ENCODE results near the gene NR2F1.
"Not testable (repeated sequence)": the region's sequence is repeated elsewhere in the genome, so short reads cannot be mapped to it uniquely, and the experiment has no call there.

Gene NR2F1

DNA sequence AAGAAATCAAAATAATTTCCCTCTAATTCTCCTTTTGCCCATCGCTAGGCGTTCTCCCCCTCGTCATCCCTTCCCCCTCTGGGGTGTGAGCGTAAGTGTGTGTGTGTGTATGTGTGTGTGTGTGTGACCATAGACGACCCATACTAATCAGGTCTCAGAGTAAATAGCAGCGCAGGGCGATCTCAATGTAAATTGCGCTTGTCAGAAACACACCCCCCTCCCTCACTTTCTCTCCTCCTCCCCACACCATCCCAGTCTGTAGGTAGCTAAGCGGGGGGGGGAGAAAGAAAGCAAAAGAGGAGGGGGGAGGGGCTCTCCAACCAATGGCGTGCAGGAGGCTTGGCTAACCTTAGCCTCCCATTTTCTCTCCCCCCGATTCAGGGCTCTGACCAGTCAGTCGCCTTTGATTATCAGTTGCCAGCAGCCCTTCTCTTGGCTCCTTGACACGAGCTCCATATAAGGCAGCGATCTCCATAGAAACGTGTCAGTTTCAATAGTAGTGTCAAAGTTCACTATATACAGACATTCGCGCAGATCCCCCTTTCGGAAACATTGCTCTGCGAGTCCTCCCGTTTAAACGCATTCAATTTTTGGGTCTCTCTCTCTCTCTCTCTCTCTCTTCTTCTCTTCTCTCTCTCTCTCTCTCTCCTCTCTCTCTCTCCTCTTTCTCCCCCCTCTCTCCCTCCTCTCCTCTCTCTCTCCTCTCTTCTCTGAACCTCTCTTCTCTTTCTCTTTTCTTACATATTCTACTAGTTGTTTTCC lies at the start of gene NR2F1:
Gene NR2F1 (plus strand): TSS at position 546 of the 762 bp plus-strand sequence. CDS start 1,802 bp downstream, outside the sequence.
- Mint-ChIP-seq H3K4me3 (peak within 1 kb of the TSS; percentile 66), H3K9me3 (no peaks in the 10 kb centered on the region), H3K27ac (no peak within 1 kb of the TSS), H3K4me1 (peaks cover 12% of the 10 kb centered on the region), H3K27me3 (peaks cover 23% of the 10 kb centered on the region), H3K36me3 (no peaks in the 10 kb centered on the region)
- ATAC-seq (ENCODE audit: low read depth), result no peak
- DNase-seq (ENCODE audit: low spot score in 2 of 2), result no peak

DNA sequence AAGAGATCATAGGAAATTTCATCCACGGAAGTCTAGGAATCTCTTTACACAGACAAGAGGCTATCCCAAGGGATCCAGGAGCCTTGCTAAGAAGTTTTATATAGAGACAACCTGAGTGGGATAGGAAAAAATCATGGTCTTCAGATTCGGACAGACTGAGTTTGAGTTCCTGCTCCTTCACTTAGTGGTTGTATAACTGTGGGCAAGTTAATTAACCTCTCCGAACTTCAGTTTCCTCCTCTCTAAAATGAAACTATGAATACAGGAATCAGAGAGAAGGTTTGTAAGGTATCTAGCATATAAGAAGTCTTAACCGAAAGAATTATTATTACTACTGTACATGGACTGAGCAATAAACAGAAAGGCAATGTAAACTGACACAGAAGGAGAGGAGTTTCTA lies 37.1 kb upstream of the NR2F1 start:
- DNase-seq (ENCODE audit: low spot score in 2 of 2), result no peak

GRCh38 chr5:93549594-93549993 lies 33.4 kb upstream of the NR2F1 start:
- ATAC-seq (ENCODE audit: low read depth); DNase-seq (ENCODE audit: low spot score in 2 of 2); H3K4me1 Mint-ChIP-seq; H3K9me3 Mint-ChIP-seq; H3K27ac Mint-ChIP-seq; H3K27me3 Mint-ChIP-seq; H3K36me3 Mint-ChIP-seq; H3K4me3 Mint-ChIP-seq: not testable (repeated sequence)

More for the DNA sequence above, 37.1 kb upstream of the NR2F1 start:
- H3K27me3 Mint-ChIP-seq, result peaks cover 5% of the 10 kb centered on the region
- H3K9me3 Mint-ChIP-seq, result no peaks in the 10 kb centered on the region
- H3K36me3 Mint-ChIP-seq, result no peaks in the 10 kb centered on the region
- H3K27ac Mint-ChIP-seq, result no peak overlapping the region
- no peaks in the 10 kb centered on the region for H3K4me1 Mint-ChIP-seq
- no peak overlapping the region for H3K4me3 Mint-ChIP-seq
- ATAC-seq (ENCODE audit: low read depth), result no peak

GRCh38 chr5:93557021-93557604 lies 25.9 kb upstream of the NR2F1 start:
- Mint-ChIP-seq H3K36me3 (no peaks in the 10 kb centered on the region), H3K9me3 (peaks cover 2% of the 10 kb centered on the region), H3K4me3 (no peak overlapping the region), H3K27me3 (peaks cover under 1% of the 10 kb centered on the region), H3K4me1 (no peaks in the 10 kb centered on the region), H3K27ac (no peak overlapping the region)
- ATAC-seq (ENCODE audit: low read depth) (no peak), DNase-seq (ENCODE audit: low spot score in 2 of 2) (no peak)

DNA sequence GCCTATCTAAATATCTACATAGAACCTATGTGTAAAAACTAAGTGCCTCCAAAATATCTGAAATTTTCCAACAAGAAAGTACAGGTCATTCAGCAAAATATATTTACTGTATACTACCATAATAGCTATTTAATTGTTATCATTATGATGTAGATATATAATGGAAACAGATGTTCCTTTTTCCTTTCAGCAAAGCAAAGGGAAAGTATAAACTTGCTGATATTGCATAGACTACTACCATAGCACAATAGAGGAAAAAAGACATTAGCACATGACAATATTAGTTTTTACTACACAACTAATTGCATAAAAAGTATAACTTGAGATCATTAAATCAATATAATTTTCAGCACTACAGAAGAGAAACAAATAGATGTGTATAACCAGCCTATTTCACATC lies 16.9 kb upstream of the NR2F1 start:
- Mint-ChIP-seq H3K4me3 (no peak overlapping the region), H3K27me3 (peaks cover 15% of the 10 kb centered on the region), H3K36me3 (no peaks in the 10 kb centered on the region), H3K9me3 (no peaks in the 10 kb centered on the region), H3K4me1 (peaks cover 3% of the 10 kb centered on the region), H3K27ac (no peak overlapping the region)
- ATAC-seq (ENCODE audit: low read depth) (no peak), DNase-seq (ENCODE audit: low spot score in 2 of 2) (no peak)

- peaks cover 22% of the 10 kb centered on the region for H3K27me3 Mint-ChIP-seq
- no peak overlapping the region for H3K4me3 Mint-ChIP-seq
- peaks cover 3% of the 10 kb centered on the region for H3K4me1 Mint-ChIP-seq
- no peak for ATAC-seq (ENCODE audit: low read depth)
- H3K9me3 Mint-ChIP-seq, result peaks cover 2% of the 10 kb centered on the region
- DNase-seq (ENCODE audit: low spot score in 2 of 2), result no peak
- H3K36me3 Mint-ChIP-seq, result no peaks in the 10 kb centered on the region
- H3K27ac Mint-ChIP-seq, result no peak overlapping the region
Observed at GRCh38 chr5:93567424-93567823, 15.6 kb upstream of the NR2F1 start.

DNA sequence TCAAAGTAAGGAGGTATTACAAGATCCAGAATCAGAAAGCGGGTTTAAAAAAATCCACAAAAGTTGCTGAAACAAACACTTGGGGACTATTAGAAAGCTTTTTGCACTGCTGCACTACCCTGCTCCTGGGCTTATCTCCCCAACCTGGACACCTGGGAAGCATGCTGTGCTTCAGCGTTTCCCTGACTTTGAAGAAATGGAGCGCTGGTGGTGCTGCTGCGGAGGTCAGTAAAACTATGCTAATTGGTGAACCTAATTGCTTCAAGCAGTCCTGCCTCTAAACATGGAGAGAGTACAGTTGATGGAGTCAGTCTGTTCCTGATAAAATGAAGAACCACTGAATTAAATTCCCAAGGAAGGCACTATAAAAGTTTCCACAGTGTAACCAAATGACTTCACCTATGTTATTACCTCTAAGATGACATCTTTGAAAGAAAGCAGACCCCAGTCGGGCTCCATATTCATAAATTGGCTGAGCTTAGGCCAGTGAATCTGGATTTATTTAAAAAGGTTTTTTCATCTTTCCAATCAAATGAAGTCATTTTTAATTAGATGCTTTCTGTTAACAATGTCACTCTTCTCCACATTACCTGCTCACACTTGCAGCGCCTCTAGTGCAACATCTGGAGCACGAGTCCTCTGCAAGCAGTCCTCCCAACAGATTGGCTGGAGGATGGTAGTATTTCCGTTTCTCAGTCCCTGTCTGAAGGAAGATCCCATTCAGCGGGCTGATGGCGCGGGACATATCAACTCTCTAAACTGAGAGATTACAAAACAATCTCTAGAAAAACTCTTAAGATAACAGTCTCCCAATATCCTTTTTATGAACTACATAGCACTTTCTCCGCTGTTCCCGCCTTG lies 13.5 kb upstream of the NR2F1 start:
- Mint-ChIP-seq H3K36me3 (no peaks in the 10 kb centered on the region), H3K27me3 (peaks cover 29% of the 10 kb centered on the region), H3K4me3 (no peak overlapping the region), H3K4me1 (peaks cover 3% of the 10 kb centered on the region), H3K27ac (no peak overlapping the region), H3K9me3 (peaks cover 2% of the 10 kb centered on the region)
- ATAC-seq (ENCODE audit: low read depth) (no peak), DNase-seq (ENCODE audit: low spot score in 2 of 2) (no peak)

DNA sequence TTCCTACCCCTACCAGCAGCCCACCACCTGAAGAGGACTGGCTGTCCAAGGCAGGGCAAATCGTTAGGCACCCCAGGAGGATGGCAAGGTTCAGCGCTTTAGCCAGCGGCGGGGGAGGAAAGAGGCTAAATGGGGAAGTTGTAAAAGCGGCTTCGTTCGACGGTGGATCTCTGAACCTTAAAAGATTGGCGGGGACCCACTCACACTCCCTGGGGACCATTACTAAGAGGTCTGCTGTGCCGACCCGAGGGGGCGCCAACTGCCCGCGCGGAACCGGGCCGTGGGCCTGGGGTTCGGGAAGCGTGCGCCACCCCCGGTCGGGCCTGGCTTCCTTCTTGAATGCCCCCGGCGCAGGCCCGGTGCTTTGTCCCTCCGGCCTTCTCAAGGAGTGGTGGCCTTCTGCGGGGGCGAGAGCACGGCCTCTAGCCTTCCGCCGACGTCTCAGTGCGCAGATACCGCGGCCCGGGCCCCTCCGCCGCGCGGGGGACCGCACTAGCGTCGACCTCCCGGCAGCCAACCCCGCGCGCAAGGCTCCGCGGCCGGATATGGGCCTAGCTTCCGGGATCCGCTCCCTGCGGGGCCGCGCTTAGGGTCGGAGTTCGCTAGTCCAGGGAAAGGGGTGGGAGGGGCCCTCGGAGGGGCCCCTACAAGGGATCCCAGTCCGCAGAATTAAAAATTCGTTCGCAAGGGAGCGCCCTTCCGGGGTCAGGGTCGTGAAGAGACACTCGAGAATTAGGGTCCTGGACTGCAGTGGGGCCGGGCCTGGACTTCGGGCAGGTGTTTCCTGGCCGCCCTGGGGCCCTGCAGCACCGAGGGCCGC lies 12.5 kb upstream of the NR2F1 start:
- Mint-ChIP-seq H3K9me3 (peaks cover 2% of the 10 kb centered on the region), H3K4me1 (peaks cover 4% of the 10 kb centered on the region), H3K4me3 (no peak overlapping the region), H3K27me3 (peaks cover 29% of the 10 kb centered on the region), H3K36me3 (no peaks in the 10 kb centered on the region), H3K27ac (no peak overlapping the region)
- DNase-seq (ENCODE audit: low spot score in 2 of 2), result no peak
- peak; percentile 54 for ATAC-seq (ENCODE audit: low read depth)

- DNase-seq (ENCODE audit: low spot score in 2 of 2) (no peak), ATAC-seq (ENCODE audit: low read depth) (no peak)
- Mint-ChIP-seq H3K27ac (peak overlapping the region; percentile 58), H3K4me3 (no peak overlapping the region), H3K36me3 (no peaks in the 10 kb centered on the region), H3K27me3 (peaks cover 29% of the 10 kb centered on the region), H3K4me1 (peaks cover 5% of the 10 kb centered on the region), H3K9me3 (peaks cover 2% of the 10 kb centered on the region)
Observed at GRCh38 chr5:93571114-93571949, 11.7 kb upstream of the NR2F1 start.

GRCh38 chr5:93572101-93572607 lies 10.9 kb upstream of the NR2F1 start:
- peaks cover 29% of the 10 kb centered on the region for H3K27me3 Mint-ChIP-seq

DNA sequence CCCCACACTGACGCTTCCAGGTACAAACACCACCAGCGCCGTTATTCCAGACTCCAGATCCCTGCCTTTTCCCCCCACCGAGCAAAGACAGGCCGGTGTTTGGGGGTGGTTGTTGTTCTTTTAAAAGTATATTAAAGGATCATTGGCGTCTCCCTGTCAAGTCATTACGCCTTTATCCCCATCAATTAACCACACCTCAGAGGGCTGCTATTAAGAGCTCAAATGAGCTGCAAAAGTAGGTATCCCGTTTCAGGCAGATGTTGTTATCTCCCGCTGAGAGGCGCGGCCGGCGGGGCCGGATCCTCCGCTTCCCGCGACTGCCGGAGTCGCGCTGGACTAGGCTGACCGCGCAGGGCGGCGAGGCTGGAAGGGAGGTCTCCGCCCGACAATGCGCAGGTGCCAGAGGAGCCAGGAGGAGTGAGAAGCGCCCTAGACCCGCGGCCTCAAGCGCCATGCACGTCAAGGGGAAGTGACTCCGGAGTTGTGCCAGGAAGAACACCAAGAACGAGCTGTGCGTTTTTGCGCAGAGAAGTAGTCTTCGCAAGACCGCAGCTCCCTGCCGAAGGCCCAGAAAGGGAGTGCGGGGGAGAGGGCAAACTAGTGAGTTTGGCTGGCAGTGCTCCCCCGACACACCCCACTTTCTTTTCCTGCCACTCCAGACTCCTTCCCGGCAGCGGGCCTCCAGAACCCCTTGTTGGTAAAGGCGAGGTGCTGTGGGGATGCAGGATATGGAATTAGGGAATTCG lies 10.2 kb upstream of the NR2F1 start:
- Mint-ChIP-seq H3K36me3 (no peaks in the 10 kb centered on the region), H3K27me3 (peaks cover 30% of the 10 kb centered on the region), H3K4me3 (no peak overlapping the region), H3K4me1 (peaks cover 5% of the 10 kb centered on the region), H3K9me3 (peaks cover 2% of the 10 kb centered on the region), H3K27ac (peak overlapping the region; percentile 67)
- ATAC-seq (ENCODE audit: low read depth) (no peak), DNase-seq (ENCODE audit: low spot score in 2 of 2) (no peak)

More at GRCh38 chr5:93572101-93572607, 10.9 kb upstream of the NR2F1 start:
- no peaks in the 10 kb centered on the region for H3K36me3 Mint-ChIP-seq
- H3K4me1 Mint-ChIP-seq, result peaks cover 5% of the 10 kb centered on the region
- peaks cover 2% of the 10 kb centered on the region for H3K9me3 Mint-ChIP-seq
- peak overlapping the region; percentile 58 for H3K27ac Mint-ChIP-seq
- ATAC-seq (ENCODE audit: low read depth) (no peak), DNase-seq (ENCODE audit: low spot score in 2 of 2) (no peak)
- H3K4me3 Mint-ChIP-seq, result no peak overlapping the region

All from memory B cell (primary cell).